Keratinocyte (primary cell): ENCODE results near the gene TMEM258. TPM values are rescaled to one million over a fixed set of nuclear protein-coding genes. Genes with fewer than 3 reads are reported as not detected.

Experiments
- DNase-seq: peaks from one replicate; pipeline ENCODE4 v3.0.0-alpha.2; 2011; ENCODE audit warnings: low read depth, missing footprints, low spot score
- FAIRE-seq: peaks from 2 replicates; lab custom pipeline; 2011; peaks lifted over from hg19 to GRCh38; lab: Jason Lieb, UNC
- H2AFZ ChIP-seq: 2 replicates; pipeline ENCODE4 v1.6.0; 2012; ENCODE audit warnings: low read length, control low read depth, inconsistent platforms; ENCODE audit not compliant: control insufficient read depth
- H3K27ac ChIP-seq: 2 replicates; pipeline ENCODE4 v1.5.1; 2011; ENCODE audit warnings: low read length; ENCODE audit not compliant: control insufficient read depth, insufficient read depth
- H3K27me3 ChIP-seq: 3 replicates; pipeline ENCODE4 v1.6.0; 2011; ENCODE audit warnings: low read length; ENCODE audit not compliant: control insufficient read depth, insufficient read depth; ENCODE audit errors: extremely low read depth
- H3K36me3 ChIP-seq, 2 experiments: 2 replicates in 1 of 2; 3 replicates in 1 of 2; pipeline ENCODE4 v1.5.1; 2011; ENCODE audit warnings: low read length in 2 of 2, mild to moderate bottlenecking in 1 of 2; ENCODE audit not compliant: control insufficient read depth in 2 of 2, insufficient read depth in 2 of 2; ENCODE audit errors: extremely low read depth in 1 of 2
- H3K4me1 ChIP-seq: 3 replicates; pipeline ENCODE4 v1.5.1; 2011; ENCODE audit warnings: low read length; ENCODE audit not compliant: control insufficient read depth, insufficient read depth; ENCODE audit errors: extremely low read depth
- H3K4me2 ChIP-seq: 3 replicates; pipeline ENCODE4 v1.6.0; 2011; ENCODE audit warnings: low read depth, low read length; ENCODE audit not compliant: control insufficient read depth, insufficient read depth; ENCODE audit errors: extremely low read depth
- H3K4me3 ChIP-seq, 3 experiments: fragments of 200-600 bp in 1 of 3; sonication (generic) in 1 of 3; 2 replicates in 2 of 3; 3 replicates in 1 of 3; pipeline ENCODE4 v1.5.1; 2011 to 2016; ENCODE audit warnings: low read length in 3 of 3, mild to moderate bottlenecking in 3 of 3, control low read depth in 2 of 3, inconsistent platforms in 1 of 3, low read depth in 1 of 3, mixed read lengths in 1 of 3, mixed run types in 1 of 3, moderate library complexity in 1 of 3; ENCODE audit not compliant: control insufficient read depth in 2 of 3, insufficient read depth in 2 of 3; ENCODE audit errors: extremely low read depth in 1 of 3
- H3K79me2 ChIP-seq: 2 replicates; pipeline ENCODE4 v1.6.0; 2012; ENCODE audit warnings: low read length; ENCODE audit not compliant: control insufficient read depth, insufficient read depth
- H3K9ac ChIP-seq: 3 replicates; pipeline ENCODE4 v1.6.0; 2011; ENCODE audit warnings: low read length; ENCODE audit not compliant: control insufficient read depth, insufficient read depth; ENCODE audit errors: extremely low read depth
- H3K9me1 ChIP-seq: 3 replicates; pipeline ENCODE4 v1.6.0; 2011; ENCODE audit warnings: low read length; ENCODE audit not compliant: control insufficient read depth, insufficient read depth; ENCODE audit errors: extremely low read depth
- H3K9me3 ChIP-seq: 2 replicates; pipeline ENCODE4 v1.5.1; 2012; ENCODE audit warnings: low read depth, low read length; ENCODE audit not compliant: control insufficient read depth
- H4K20me1 ChIP-seq: 3 replicates; pipeline ENCODE4 v1.6.0; 2011; ENCODE audit warnings: low read length; ENCODE audit not compliant: control insufficient read depth, insufficient read depth; ENCODE audit errors: extremely low read depth
- EZH2 ChIP-seq: IDR thresholded peaks from one replicate; pipeline ENCODE4 v1.6.1; 2012; ENCODE audit warnings: inconsistent platforms, mild to moderate bottlenecking, low read length, moderate library complexity
- dilution Hi-C: fragments of 300-500 bp; cut with MboI; formaldehyde crosslinking; loops from one replicate; pipeline ENCODE4 v1.7.0; 2020; ENCODE audit warnings: low sequenced_read_pairs; ENCODE audit not compliant: extremely low pct_ligation_motif_present
- polyA plus RNA-seq, 5 experiments: library from polyadenylated mRNA; depleted of rRNA in 3 of 5; stranded (reverse) in 3 of 5; stranded (forward) in 1 of 5; unstranded in 1 of 5; fragments of >200 nt; gene quantifications; 1 replicate in 1 of 5; 2 replicates in 3 of 5; 3 replicates in 1 of 5; pipeline versions ENCODE4 v1.2.1 to v1.2.3, GENCODE V29; 2011 to 2012; ENCODE audit warnings: missing spikeins in 2 of 5, low read depth in 1 of 5, low replicate concordance in 1 of 5
- TF ChIP-seq, protein P1 (sequence below), 3 experiments: IDR thresholded peaks in 1 of 3; conservative IDR thresholded peaks in 1 of 3; optimal IDR thresholded peaks in 1 of 3; 2 replicates in 2 of 3; 3 replicates in 1 of 3; pipeline versions ENCODE3 to v1.5.1; 2011; ENCODE audit warnings: low read length in 3 of 3, mild to moderate bottlenecking in 3 of 3, moderate library complexity in 2 of 3, control low read depth in 1 of 3, inconsistent platforms in 1 of 3; ENCODE audit not compliant: insufficient read depth in 2 of 3; ENCODE audit errors: extremely low read depth in 1 of 3

Gene TMEM258
- polyA plus RNA-seq, 1 donor (not counting 4 experiments of a cell fraction or from before 2014, with no cell fraction given): 249 TPM

- TF ChIP-seq EZH2: no peak
- TF ChIP-seq, protein P1, sequence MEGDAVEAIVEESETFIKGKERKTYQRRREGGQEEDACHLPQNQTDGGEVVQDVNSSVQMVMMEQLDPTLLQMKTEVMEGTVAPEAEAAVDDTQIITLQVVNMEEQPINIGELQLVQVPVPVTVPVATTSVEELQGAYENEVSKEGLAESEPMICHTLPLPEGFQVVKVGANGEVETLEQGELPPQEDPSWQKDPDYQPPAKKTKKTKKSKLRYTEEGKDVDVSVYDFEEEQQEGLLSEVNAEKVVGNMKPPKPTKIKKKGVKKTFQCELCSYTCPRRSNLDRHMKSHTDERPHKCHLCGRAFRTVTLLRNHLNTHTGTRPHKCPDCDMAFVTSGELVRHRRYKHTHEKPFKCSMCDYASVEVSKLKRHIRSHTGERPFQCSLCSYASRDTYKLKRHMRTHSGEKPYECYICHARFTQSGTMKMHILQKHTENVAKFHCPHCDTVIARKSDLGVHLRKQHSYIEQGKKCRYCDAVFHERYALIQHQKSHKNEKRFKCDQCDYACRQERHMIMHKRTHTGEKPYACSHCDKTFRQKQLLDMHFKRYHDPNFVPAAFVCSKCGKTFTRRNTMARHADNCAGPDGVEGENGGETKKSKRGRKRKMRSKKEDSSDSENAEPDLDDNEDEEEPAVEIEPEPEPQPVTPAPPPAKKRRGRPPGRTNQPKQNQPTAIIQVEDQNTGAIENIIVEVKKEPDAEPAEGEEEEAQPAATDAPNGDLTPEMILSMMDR (optimal IDR thresholded peaks at IDR 0.05 in 1 of 3, IDR thresholded peaks at IDR 0.05 in 1 of 3, conservative IDR thresholded peaks at IDR 0.05 in 1 of 3; ENCODE audit: extremely low read depth in 1 of 3, insufficient read depth in 2 of 3, low read length in 3 of 3): no peak
- no peak overlapping the region for H3K27ac ChIP-seq
- no peaks in the 10 kb centered on the region for H3K9me3 ChIP-seq
- FAIRE-seq (no peak), DNase-seq (no peak)
- H3K36me3 ChIP-seq: peaks cover 32 to 48% of the 10 kb centered on the region in 2 experiments
- H3K79me2 ChIP-seq: peaks cover 6% of the 10 kb centered on the region
- H3K4me1 ChIP-seq: peaks cover 5% of the 10 kb centered on the region
- dilution Hi-C loops: no loop called here
- no peaks in the 10 kb centered on the region for H3K9me1 ChIP-seq
- H2AFZ ChIP-seq: no peak overlapping the region
- H3K4me3 ChIP-seq: no peak overlapping the region
- H3K27me3 ChIP-seq: no peaks in the 10 kb centered on the region
- H3K4me2 ChIP-seq: no peak overlapping the region
- no peak overlapping the region for H3K9ac ChIP-seq
- H4K20me1 ChIP-seq: no peaks in the 10 kb centered on the region
These were observed 46.5 kb upstream of the TMEM258 start for GRCh38 chr11:61838921-61839320.

DNA sequence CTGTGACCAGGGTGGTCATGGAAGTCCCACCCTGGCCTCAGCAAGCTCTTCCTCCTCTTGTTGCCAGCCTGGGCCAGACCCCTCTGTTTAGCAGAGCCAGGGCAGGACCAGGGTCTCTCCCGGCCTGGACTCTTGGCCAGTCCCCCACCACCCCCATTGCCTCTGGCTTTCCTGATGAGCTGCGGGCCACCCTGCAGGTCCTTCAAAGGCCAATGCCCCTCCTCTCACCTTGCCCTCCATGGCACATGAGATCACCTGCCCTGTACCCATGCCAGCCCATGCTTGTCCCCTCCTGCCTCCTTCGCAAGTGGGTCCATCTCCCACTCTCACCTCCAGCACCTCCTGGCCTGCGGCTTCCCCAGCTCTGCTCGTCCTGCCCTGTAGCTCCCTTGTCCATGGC lies 46.1 kb upstream of the TMEM258 start:
- no peak overlapping the region for H2AFZ ChIP-seq
- no peak overlapping the region for H3K4me2 ChIP-seq
- H3K9me1 ChIP-seq: no peaks in the 10 kb centered on the region
- DNase-seq: no peak
- FAIRE-seq: no peak
- no peak overlapping the region for H3K27ac ChIP-seq
- no peak overlapping the region for H3K4me3 ChIP-seq
- no peaks in the 10 kb centered on the region for H4K20me1 ChIP-seq
- dilution Hi-C loops: no loop called here
- peaks cover 32 to 48% of the 10 kb centered on the region in 2 experiments for H3K36me3 ChIP-seq
- H3K4me1 ChIP-seq: peaks cover 7% of the 10 kb centered on the region
- H3K9me3 ChIP-seq: no peaks in the 10 kb centered on the region
- H3K27me3 ChIP-seq: no peaks in the 10 kb centered on the region
- TF ChIP-seq, protein P1 (optimal IDR thresholded peaks at IDR 0.05 in 1 of 3, IDR thresholded peaks at IDR 0.05 in 1 of 3, conservative IDR thresholded peaks at IDR 0.05 in 1 of 3; ENCODE audit: extremely low read depth in 1 of 3, insufficient read depth in 2 of 3, low read length in 3 of 3): no peak
- TF ChIP-seq EZH2: no peak
- no peak overlapping the region for H3K9ac ChIP-seq
- peaks cover 10% of the 10 kb centered on the region for H3K79me2 ChIP-seq
